ENCODE data around the gene FAM83F. TPM values are rescaled to one million over a fixed set of nuclear protein-coding genes. Genes with fewer than 3 reads are reported as not detected.

Gene FAM83F
- total and polyA plus RNA-seq, 4 donors: 0.39 to 1.5 (median 1.2) TPM

DNA sequence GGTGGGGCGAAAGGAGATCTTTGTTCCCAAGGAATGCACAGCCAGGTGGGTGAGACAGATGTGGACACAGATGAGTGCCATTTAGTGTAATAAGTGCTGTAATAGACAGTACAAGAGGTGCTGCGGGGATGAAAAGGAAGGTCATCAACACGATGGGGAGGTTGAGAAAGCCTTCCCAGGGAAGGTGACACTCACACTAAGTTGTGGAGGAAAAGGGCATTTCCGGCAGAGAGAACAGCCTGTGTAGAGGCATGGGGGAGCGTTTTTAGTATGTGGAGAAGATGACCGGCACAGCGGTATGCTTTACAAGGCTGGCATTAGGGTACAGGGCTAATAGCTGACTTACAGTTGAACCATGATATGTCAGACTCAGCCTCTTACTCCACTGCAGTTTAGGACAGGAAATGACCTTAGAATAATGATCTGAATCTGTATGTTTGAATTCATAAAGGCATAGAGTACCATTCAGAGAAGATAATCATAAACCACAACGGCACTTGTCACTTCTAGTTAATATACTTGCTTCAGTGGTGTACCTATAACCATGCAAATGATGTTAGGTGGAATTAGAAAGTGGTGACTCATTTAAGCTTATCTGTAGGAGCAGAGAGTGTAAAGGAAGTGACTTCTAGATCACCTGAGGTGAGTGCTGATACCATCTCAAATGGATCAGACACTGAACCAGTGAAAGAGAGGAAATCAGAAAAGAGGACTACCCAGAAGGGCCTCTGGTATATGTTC lies 60.6 kb downstream of the FAM83F start:
- peaks cover 3 to 9% (median 6%) of the 10 kb centered on the region in 4 donors for H3K4me1 ChIP-seq (ENCODE audit: control insufficient read depth in 4 of 4, insufficient read depth in 4 of 4, low read length in 3 of 4)
- 77% methylated on average over 8 of the region's 8 CpGs for WGBS
- H3K4me3 ChIP-seq (ENCODE audit: low read depth in 1 of 3, low read length in 3 of 3): no peak overlapping the region
- H3K27ac ChIP-seq (ENCODE audit: low read depth in 1 of 2, low read length in 2 of 2): no peak overlapping the region
- H3K9ac ChIP-seq (ENCODE audit: low read depth in 1 of 2, low read length in 2 of 2): no peak overlapping the region
- no peaks in the 10 kb centered on the region for H3K9me3 ChIP-seq (ENCODE audit: control insufficient read depth in 4 of 4, low read length in 3 of 4)
- no peaks in the 10 kb centered on the region for H3K36me3 ChIP-seq (ENCODE audit: control insufficient read depth in 4 of 4, insufficient read depth in 3 of 4, low read depth in 1 of 4, low read length in 3 of 4)
- DNase-seq (ENCODE audit: low spot score): no peak
- TF ChIP-seq FOXA2 (IDR thresholded peaks at IDR 0.05): no peak
- H3K27me3 ChIP-seq (ENCODE audit: control insufficient read depth in 4 of 4, insufficient read depth in 4 of 4, low read length in 3 of 4): no peaks in the 10 kb centered on the region

DNA sequence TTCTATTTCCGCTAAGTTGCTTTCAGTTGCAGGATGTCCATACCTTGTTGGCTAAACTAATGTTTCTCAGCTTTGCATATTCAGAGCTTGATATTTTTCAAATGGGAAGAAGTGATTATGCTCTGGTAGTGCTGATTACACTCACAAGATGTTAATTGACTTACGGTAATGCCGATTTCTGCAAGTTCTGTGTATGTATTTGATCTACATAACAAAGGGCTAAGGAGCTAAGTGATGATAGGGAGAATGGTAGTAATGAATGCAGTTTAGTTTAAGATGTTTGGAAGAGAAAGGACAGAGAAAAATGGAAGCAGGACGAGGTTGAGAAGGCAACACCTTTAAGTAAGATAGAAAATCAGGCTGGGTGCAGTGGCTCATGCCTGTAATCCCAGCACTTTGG lies 61.4 kb downstream of the FAM83F start:
- no peak for DNase-seq (ENCODE audit: low spot score)
- no peak overlapping the region for H3K4me3 ChIP-seq (ENCODE audit: low read depth in 1 of 3, low read length in 3 of 3)
- peaks cover 3 to 8% (median 5%) of the 10 kb centered on the region in 4 donors for H3K4me1 ChIP-seq (ENCODE audit: control insufficient read depth in 4 of 4, insufficient read depth in 4 of 4, low read length in 3 of 4)
- no peak overlapping the region for H3K27ac ChIP-seq (ENCODE audit: low read depth in 1 of 2, low read length in 2 of 2)
- 91% methylated on average over 4 of the region's 4 CpGs for WGBS
- no peaks in the 10 kb centered on the region for H3K36me3 ChIP-seq (ENCODE audit: control insufficient read depth in 4 of 4, insufficient read depth in 3 of 4, low read depth in 1 of 4, low read length in 3 of 4)
- H3K9me3 ChIP-seq (ENCODE audit: control insufficient read depth in 4 of 4, low read length in 3 of 4): no peaks in the 10 kb centered on the region
- no peaks in the 10 kb centered on the region for H3K27me3 ChIP-seq (ENCODE audit: control insufficient read depth in 4 of 4, insufficient read depth in 4 of 4, low read length in 3 of 4)
- TF ChIP-seq, protein P1, sequence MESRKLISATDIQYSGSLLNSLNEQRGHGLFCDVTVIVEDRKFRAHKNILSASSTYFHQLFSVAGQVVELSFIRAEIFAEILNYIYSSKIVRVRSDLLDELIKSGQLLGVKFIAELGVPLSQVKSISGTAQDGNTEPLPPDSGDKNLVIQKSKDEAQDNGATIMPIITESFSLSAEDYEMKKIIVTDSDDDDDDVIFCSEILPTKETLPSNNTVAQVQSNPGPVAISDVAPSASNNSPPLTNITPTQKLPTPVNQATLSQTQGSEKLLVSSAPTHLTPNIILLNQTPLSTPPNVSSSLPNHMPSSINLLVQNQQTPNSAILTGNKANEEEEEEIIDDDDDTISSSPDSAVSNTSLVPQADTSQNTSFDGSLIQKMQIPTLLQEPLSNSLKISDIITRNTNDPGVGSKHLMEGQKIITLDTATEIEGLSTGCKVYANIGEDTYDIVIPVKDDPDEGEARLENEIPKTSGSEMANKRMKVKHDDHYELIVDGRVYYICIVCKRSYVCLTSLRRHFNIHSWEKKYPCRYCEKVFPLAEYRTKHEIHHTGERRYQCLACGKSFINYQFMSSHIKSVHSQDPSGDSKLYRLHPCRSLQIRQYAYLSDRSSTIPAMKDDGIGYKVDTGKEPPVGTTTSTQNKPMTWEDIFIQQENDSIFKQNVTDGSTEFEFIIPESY (IDR thresholded peaks at IDR 0.05): no peak
- no peak for TF ChIP-seq HNF4G (IDR thresholded peaks at IDR 0.05)
- no peak for TF ChIP-seq SP1 (IDR thresholded peaks at IDR 0.05)
- TF ChIP-seq, protein P2, sequence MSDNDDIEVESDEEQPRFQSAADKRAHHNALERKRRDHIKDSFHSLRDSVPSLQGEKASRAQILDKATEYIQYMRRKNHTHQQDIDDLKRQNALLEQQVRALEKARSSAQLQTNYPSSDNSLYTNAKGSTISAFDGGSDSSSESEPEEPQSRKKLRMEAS (IDR thresholded peaks at IDR 0.05): no peak
- no peak for TF ChIP-seq HNF4A (conservative IDR thresholded peaks at IDR 0.05)
- TF ChIP-seq, protein P3, sequence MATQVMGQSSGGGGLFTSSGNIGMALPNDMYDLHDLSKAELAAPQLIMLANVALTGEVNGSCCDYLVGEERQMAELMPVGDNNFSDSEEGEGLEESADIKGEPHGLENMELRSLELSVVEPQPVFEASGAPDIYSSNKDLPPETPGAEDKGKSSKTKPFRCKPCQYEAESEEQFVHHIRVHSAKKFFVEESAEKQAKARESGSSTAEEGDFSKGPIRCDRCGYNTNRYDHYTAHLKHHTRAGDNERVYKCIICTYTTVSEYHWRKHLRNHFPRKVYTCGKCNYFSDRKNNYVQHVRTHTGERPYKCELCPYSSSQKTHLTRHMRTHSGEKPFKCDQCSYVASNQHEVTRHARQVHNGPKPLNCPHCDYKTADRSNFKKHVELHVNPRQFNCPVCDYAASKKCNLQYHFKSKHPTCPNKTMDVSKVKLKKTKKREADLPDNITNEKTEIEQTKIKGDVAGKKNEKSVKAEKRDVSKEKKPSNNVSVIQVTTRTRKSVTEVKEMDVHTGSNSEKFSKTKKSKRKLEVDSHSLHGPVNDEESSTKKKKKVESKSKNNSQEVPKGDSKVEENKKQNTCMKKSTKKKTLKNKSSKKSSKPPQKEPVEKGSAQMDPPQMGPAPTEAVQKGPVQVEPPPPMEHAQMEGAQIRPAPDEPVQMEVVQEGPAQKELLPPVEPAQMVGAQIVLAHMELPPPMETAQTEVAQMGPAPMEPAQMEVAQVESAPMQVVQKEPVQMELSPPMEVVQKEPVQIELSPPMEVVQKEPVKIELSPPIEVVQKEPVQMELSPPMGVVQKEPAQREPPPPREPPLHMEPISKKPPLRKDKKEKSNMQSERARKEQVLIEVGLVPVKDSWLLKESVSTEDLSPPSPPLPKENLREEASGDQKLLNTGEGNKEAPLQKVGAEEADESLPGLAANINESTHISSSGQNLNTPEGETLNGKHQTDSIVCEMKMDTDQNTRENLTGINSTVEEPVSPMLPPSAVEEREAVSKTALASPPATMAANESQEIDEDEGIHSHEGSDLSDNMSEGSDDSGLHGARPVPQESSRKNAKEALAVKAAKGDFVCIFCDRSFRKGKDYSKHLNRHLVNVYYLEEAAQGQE (IDR thresholded peaks at IDR 0.05): no peak
- no peak for TF ChIP-seq FOXA2 (IDR thresholded peaks at IDR 0.05)
- TF ChIP-seq FOXA1 (IDR thresholded peaks at IDR 0.05): no peak
- TF ChIP-seq EGR1 (IDR thresholded peaks at IDR 0.05; ENCODE audit: low read depth in 2 of 2): no peak
- no peak for TF ChIP-seq RAD21 (IDR thresholded peaks at IDR 0.05)
- TF ChIP-seq NR2F2 (IDR thresholded peaks at IDR 0.05): no peak
- TF ChIP-seq, protein P4, sequence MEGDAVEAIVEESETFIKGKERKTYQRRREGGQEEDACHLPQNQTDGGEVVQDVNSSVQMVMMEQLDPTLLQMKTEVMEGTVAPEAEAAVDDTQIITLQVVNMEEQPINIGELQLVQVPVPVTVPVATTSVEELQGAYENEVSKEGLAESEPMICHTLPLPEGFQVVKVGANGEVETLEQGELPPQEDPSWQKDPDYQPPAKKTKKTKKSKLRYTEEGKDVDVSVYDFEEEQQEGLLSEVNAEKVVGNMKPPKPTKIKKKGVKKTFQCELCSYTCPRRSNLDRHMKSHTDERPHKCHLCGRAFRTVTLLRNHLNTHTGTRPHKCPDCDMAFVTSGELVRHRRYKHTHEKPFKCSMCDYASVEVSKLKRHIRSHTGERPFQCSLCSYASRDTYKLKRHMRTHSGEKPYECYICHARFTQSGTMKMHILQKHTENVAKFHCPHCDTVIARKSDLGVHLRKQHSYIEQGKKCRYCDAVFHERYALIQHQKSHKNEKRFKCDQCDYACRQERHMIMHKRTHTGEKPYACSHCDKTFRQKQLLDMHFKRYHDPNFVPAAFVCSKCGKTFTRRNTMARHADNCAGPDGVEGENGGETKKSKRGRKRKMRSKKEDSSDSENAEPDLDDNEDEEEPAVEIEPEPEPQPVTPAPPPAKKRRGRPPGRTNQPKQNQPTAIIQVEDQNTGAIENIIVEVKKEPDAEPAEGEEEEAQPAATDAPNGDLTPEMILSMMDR (IDR thresholded peaks at IDR 0.05; ENCODE audit: low read depth, low read length, missing input control): no peak
- TF ChIP-seq JUND (IDR thresholded peaks at IDR 0.05): no peak
- TF ChIP-seq RXRA (IDR thresholded peaks at IDR 0.05): no peak
- TF ChIP-seq YY1 (IDR thresholded peaks at IDR 0.05): no peak
- no peak overlapping the region for H3K9ac ChIP-seq (ENCODE audit: low read depth in 1 of 2, low read length in 2 of 2)
